Muscle layer of duodenum (tissue), 2 donors: ENCODE measurements around the gene NCKAP5.

Source experiments
- H3K27ac ChIP-seq: one replicate; pipeline ENCODE4 v1.7.0; 2013; ENCODE audit warnings: mild to moderate bottlenecking, low read length
- H3K27me3 ChIP-seq: one replicate; pipeline ENCODE4 v1.7.0; 2013; ENCODE audit warnings: low read depth, mild to moderate bottlenecking, control low read depth, low read length
- H3K36me3 ChIP-seq, 2 donors: one replicate each; pipeline ENCODE4 v1.7.0; 2013; ENCODE audit warnings: low read length in 2 of 2, control low read depth in 1 of 2, mild to moderate bottlenecking in 1 of 2; ENCODE audit not compliant: insufficient read depth in 2 of 2, control insufficient read depth in 1 of 2
- H3K4me1 ChIP-seq, 2 donors: one replicate each; pipeline ENCODE4 v1.7.0; 2013; ENCODE audit warnings: low read length in 2 of 2, mild to moderate bottlenecking in 2 of 2, control low read depth in 1 of 2, moderate library complexity in 1 of 2; ENCODE audit not compliant: insufficient read depth in 2 of 2, control insufficient read depth in 1 of 2
- H3K4me3 ChIP-seq, 2 donors: one replicate each; pipeline ENCODE4 v1.7.0; 2013; ENCODE audit warnings: low read length in 2 of 2, low read depth in 1 of 2, mild to moderate bottlenecking in 1 of 2
- H3K9me3 ChIP-seq, 2 donors: one replicate each; pipeline ENCODE4 v1.7.0; 2013; ENCODE audit warnings: low read length in 2 of 2, control low read depth in 1 of 2, mild to moderate bottlenecking in 1 of 2; ENCODE audit not compliant: control insufficient read depth in 1 of 2
- donor health status: healthy.

Gene NCKAP5

DNA sequence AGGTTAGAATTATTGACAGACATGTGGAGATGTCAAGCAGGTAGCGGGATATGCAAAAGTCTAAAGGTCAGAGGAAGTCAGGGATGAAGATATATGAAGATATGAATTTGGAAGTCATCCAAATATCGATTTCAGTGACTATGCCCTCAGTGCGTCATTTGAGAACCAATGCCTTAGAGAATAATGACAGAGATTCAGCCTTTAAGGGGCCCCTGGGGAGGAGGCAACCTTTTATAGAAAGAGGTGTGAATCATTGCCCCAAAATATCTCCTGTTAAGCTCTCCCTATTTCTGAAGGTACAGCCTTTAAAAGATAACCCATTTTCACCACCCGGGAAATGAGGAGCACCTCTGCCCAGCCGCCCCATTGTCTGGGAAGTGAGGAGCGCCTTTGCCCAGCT is 223.4 kb downstream of the NCKAP5 start:
- H3K4me1 ChIP-seq: no peaks in the 10 kb centered on the region
- H3K27ac ChIP-seq: no peak overlapping the region
- no peaks in the 10 kb centered on the region for H3K9me3 ChIP-seq
- H3K4me3 ChIP-seq: no peak overlapping the region
- no peaks in the 10 kb centered on the region for H3K36me3 ChIP-seq
- H3K27me3 ChIP-seq: no peaks in the 10 kb centered on the region

DNA sequence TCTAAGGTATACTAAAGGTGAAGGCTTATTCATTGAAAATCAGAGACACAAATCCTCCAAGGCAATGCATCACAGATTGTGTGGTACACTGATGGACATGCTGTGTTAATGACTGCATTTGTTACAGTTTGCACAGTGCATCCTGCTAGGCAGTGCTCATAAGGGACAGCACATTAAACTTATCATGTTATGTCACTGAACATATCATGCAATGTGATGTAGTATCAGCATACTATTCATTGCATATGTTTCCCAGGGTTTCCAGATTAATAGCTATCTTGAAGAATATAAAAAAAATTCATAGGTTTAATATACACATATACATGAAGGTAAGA is 225.3 kb downstream of the NCKAP5 start:
- Histone ChIP-seq H3K27me3 (no peaks in the 10 kb centered on the region), H3K4me1 (no peaks in the 10 kb centered on the region), H3K4me3 (no peak overlapping the region), H3K27ac (no peak overlapping the region), H3K9me3 (no peaks in the 10 kb centered on the region), H3K36me3 (no peaks in the 10 kb centered on the region)

DNA sequence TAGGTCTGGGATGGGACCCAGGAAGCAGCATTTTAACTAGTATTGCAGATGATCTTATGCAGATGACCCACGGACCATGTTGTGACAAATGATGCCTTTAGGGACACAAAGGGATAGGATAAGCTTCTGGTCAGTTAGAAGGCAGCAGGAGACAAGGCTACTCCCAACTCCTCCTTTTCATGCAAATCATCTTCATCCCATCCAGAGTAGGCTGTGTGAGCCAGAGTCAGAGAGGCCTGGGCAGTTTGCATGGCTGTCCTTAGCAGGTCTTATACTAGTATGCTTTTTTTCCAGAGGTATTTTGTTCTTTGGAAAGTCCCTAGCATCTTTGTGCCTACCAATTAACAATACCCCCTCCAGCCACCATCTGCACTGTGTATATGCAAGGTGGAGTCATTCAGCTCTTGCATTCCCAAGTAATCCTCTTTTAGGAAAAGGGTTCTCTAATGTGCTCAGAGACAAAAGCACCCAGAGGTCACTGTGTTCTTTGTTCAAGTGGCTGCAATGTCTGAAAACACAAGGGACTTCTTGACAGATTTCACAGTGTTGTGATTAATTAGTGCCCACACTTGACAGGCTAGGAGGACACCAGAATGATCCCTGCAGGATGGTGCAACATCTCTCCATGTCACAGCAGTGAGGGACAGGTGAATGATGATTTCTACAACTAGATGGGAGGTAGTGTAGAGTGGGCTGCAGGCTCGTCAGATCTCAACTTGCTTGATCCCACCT is 225.8 kb downstream of the NCKAP5 start:
- Histone ChIP-seq H3K4me1 (no peaks in the 10 kb centered on the region), H3K4me3 (no peak overlapping the region), H3K27me3 (no peaks in the 10 kb centered on the region), H3K27ac (no peak overlapping the region), H3K36me3 (no peaks in the 10 kb centered on the region), H3K9me3 (no peaks in the 10 kb centered on the region)

DNA sequence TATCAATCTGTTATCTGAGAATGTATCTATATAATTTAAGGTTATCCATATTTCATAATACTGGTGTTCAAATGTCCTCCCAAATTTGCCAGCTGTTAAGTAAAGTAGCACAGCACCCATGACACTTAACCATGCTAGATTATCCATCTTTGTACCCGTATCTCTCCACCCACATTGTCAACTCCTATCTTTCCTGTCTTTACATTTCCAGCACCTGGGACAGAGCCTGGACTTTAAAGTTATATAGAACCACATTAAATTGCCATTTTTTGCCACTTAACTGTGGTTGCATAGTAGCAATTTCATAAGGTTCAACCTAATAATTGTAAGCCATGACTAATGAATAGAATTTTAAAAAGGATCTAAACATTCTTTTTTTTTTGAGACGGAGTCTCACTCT is 226.7 kb downstream of the NCKAP5 start:
- Histone ChIP-seq H3K9me3 (no peaks in the 10 kb centered on the region), H3K4me1 (no peaks in the 10 kb centered on the region), H3K27ac (no peak overlapping the region), H3K27me3 (no peaks in the 10 kb centered on the region), H3K36me3 (no peaks in the 10 kb centered on the region), H3K4me3 (no peak overlapping the region)

DNA sequence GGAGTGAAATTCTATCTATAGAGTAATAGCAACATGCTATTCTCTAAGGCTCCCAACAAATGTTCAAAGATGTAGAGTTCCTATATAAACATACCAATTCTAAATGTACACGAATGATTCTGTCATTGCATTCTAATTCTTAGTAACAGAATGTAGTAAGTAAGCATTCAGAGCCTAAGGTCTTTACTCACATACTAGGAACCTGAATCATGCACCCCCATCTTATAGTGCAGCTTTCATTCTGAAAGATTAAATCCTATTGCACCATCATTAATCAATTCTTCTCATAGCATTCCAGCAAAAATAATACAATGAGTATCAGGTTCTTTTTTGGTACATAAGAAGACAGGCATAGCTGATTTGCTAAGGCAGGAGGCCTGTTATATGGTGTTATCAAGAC is 230.0 kb downstream of the NCKAP5 start:
- no peak overlapping the region for H3K4me3 ChIP-seq
- H3K4me1 ChIP-seq: no peaks in the 10 kb centered on the region
- H3K36me3 ChIP-seq: no peaks in the 10 kb centered on the region

DNA sequence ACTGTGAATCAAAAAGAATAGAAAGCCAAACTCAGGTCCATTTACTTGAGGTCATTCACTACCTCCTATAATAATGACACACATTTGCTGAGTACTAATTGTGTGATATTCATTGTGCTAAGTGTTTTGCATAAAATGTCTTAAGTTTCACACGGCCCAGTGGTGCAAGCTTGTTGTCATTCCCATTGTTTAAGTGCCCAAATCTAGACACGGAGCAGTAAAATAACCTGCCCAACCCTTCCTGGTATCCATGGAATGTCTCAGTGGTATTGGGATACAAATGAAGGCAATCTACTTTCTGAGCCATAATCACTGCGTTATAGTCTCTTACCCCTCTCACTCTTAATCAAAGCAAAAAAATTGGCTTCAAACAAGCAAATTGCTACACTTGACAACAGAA is 233.3 kb downstream of the NCKAP5 start:
- no peak overlapping the region for H3K27ac ChIP-seq
- no peaks in the 10 kb centered on the region for H3K9me3 ChIP-seq
- no peak overlapping the region for H3K4me3 ChIP-seq
- H3K4me1 ChIP-seq: no peaks in the 10 kb centered on the region
- no peaks in the 10 kb centered on the region for H3K27me3 ChIP-seq
- no peaks in the 10 kb centered on the region for H3K36me3 ChIP-seq

More for the DNA sequence above, 230.0 kb downstream of the NCKAP5 start:
- Histone ChIP-seq H3K9me3 (no peaks in the 10 kb centered on the region), H3K27ac (no peak overlapping the region), H3K27me3 (no peaks in the 10 kb centered on the region)

DNA sequence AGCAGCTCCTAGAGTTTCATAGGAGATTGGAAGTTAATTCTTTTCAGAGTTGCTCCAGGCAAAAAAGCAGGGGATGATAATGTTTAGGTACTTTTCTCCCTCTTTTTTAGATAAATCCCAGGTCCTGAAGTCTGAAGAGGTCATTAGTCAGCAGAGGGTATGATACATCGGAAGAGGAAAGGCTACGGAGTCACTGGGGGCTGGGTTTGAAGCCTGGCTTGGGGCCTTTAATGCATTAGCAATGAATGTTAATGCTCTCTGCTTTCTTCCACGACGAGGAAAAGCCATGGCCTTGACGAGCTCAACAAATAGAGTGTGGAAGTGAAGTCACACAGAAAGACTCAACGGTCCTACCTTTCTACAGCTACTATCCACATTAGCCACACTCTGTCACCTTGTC is 235.1 kb downstream of the NCKAP5 start:
- H3K9me3 ChIP-seq: no peaks in the 10 kb centered on the region
- H3K4me3 ChIP-seq: no peak overlapping the region
- no peak overlapping the region for H3K27ac ChIP-seq
- H3K36me3 ChIP-seq: no peaks in the 10 kb centered on the region
- H3K27me3 ChIP-seq: no peaks in the 10 kb centered on the region
- no peaks in the 10 kb centered on the region for H3K4me1 ChIP-seq

DNA sequence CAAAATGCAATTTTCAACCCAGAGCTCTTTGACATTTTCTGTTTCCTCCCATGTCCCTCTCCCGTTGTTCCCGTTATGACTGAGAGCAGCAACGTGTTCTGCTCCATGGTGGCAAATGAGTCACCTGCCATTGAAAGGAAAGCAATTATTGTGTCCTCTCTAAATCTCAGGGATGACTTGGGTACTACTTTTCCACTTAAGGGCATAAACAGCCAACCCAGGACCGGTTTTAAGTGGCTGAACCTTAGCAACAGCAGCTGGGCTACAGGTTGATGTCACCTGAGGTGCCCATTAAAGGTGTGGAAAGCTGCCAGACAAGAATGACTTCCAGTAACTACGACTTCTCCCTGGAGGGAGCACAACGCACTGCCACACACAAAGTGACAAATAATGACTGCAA is 236.8 kb downstream of the NCKAP5 start:
- Histone ChIP-seq H3K27me3 (no peaks in the 10 kb centered on the region), H3K27ac (no peak overlapping the region), H3K9me3 (no peaks in the 10 kb centered on the region), H3K4me3 (no peak overlapping the region), H3K4me1 (no peaks in the 10 kb centered on the region), H3K36me3 (no peaks in the 10 kb centered on the region)

DNA sequence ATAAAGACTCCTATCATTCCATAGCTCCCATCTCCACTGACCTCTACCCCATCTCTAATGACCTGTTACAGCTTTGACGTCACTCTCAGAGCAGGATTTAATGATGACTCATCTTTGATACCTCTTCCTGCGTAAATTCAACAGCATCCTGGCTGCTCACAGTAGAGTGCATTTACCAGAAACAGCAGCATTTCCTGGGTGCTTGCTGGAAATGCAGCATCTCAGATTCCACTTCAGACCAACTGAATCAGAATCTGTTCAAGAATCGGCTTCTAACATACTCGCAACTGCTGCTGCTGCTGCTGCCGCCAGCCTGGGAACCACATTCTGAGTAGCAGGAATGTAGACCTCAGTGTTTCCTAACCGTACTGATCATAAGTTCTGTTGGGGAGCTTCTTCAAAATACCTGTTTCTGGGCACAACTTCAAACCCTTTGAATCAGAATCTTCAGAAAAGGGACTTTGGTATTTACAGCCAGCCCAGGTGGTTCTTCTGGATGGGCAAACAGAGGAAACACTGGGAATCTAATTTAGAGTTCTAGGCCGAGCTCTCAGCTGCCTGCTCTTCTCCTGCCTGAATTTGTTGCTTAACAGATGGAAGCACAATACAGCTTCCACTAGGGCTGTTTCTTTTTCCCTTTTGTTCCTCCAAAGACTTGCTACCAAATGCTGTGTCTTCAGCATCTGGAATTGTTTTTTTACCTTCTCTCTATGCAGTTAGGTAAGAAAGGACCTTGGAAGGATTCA is 241.4 kb downstream of the NCKAP5 start:
- Histone ChIP-seq H3K4me3 (no peak overlapping the region), H3K4me1 (no peaks in the 10 kb centered on the region), H3K27me3 (no peaks in the 10 kb centered on the region), H3K36me3 (no peaks in the 10 kb centered on the region), H3K27ac (no peak overlapping the region), H3K9me3 (no peaks in the 10 kb centered on the region)

DNA sequence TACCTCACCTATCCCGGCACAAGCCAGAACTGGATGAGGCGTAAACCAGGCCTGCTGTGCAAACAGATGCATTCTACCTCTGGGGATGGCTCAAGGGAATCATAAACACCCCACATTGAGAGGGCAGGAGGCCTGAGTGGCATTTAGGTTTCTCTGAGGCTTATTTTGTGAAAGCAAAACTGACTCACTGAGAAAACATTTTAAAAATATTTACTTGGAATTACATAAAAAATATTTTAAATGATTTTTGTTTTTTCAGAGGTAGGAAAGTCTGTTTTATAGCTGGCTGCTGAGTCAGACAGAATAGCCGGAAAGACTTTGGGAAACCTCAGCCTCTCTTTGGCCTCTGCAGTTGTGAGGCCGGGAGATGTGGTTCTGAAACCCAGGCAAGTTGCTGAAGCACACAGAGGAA is 244.1 kb downstream of the NCKAP5 start:
- Histone ChIP-seq H3K4me1 (no peaks in the 10 kb centered on the region), H3K36me3 (no peaks in the 10 kb centered on the region), H3K27ac (no peak overlapping the region), H3K4me3 (no peak overlapping the region), H3K9me3 (no peaks in the 10 kb centered on the region), H3K27me3 (no peaks in the 10 kb centered on the region)

DNA sequence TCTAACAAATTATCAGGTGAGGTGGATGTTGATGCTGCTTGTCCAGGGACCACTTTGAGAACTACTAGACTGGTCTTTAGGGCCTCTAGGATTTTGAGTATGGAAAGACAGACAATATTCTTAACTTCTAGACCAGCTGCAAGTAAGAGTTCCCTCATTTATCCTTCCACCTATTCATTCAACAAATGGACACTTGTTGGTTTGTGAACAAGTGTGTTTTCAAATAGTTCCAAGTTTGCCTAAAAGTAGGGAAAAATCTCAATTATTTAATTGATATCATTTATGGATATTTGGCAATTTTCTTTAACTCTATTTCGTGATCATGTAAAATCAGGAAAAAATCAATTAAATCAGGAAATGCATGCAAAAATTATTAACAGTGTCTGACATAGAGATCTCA is 245.4 kb downstream of the NCKAP5 start:
- no peaks in the 10 kb centered on the region for H3K4me1 ChIP-seq
- H3K27ac ChIP-seq: no peak overlapping the region
- H3K9me3 ChIP-seq: no peaks in the 10 kb centered on the region
- no peak overlapping the region for H3K4me3 ChIP-seq
- H3K36me3 ChIP-seq: no peaks in the 10 kb centered on the region
- H3K27me3 ChIP-seq: no peaks in the 10 kb centered on the region

DNA sequence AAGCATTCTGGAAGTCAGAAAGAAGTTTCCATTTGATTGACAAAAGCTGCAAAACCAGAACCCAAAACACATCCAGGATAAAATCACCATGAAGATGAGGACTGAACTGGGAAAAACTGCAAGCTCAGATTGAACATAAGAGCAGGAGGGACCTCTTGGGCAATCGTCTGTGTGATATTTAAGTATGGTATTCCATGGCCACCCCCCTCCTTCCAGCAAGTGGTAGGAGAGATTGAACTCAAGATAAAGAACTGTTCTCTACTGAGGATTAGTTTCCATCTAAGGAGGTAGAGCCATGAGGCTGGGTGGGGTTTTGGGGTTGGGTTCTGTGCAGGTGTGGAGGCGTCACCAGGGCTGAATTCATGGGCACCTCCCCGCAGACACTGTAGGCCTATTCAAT is 251.1 kb downstream of the NCKAP5 start:
- Histone ChIP-seq H3K4me1 (no peaks in the 10 kb centered on the region), H3K36me3 (no peaks in the 10 kb centered on the region), H3K27me3 (no peaks in the 10 kb centered on the region), H3K9me3 (no peaks in the 10 kb centered on the region), H3K27ac (no peak overlapping the region), H3K4me3 (no peak overlapping the region)
